ENCODE measurements around the gene THG1L. TPM values are rescaled to one million over a fixed set of nuclear protein-coding genes. Genes with fewer than 3 reads are reported as not detected.

Gene THG1L
- total and polyA plus RNA-seq, 2 of the 4 experiments (the other 2 are of a cell fraction): 15.2 to 20.4 TPM

GRCh38 chr5:157756122-157756521 is 24.9 kb downstream of the THG1L start:
- 100% methylated on average over 1 of the region's 3 CpGs; no CpG with 5 or more reads in 1 of the 2 experiments for WGBS, 2 experiments (ENCODE audit: extremely low coverage in 2 of 2, insufficient read length in 1 of 2)
- no peak overlapping the region for H4K5ac ChIP-seq (ENCODE audit: low read depth, low read length)
- ChIA-PET POLR2A (ENCODE audit: unreplicated experiment) (no interaction called here), CTCF (no interaction called here)
- intact Hi-C loops (cut with micrococcal nuclease): no loop called here
- H4K8ac ChIP-seq (ENCODE audit: low read depth in 2 of 2, low read length in 2 of 2): no peak overlapping the region
- no peak overlapping the region for H2BK15ac ChIP-seq (ENCODE audit: low read depth, low read length)
- ATAC-seq (ENCODE audit: low read depth) (no peak), DNase-seq (no peak)
- no peak overlapping the region for H2AFZ ChIP-seq (replicated peaks; ENCODE audit: low read length, poor library complexity)
- no peaks in the 10 kb centered on the region for H3K9me3 ChIP-seq (ENCODE audit: control insufficient read depth, insufficient read depth, low read length)
- in situ Hi-C loops (cut with MboI; ENCODE audit: low sequenced_read_pairs): no loop called here
- H3K4me3 ChIP-seq (ENCODE audit: insufficient read depth, low read depth, low read length): no peak overlapping the region
- no peaks in the 10 kb centered on the region for H3K27me3 ChIP-seq (ENCODE audit: control insufficient read depth, insufficient read depth, low read length)
- TF ChIP-seq NFE2L2 (IDR thresholded peaks at IDR 0.05; ENCODE audit: low read depth, low read length) (no peak), MAZ (IDR thresholded peaks at IDR 0.05; ENCODE audit: borderline replicate concordance, low read depth, low read length) (no peak), CEBPB (IDR thresholded peaks at IDR 0.05; ENCODE audit: low read depth, low read length) (no peak), FOS (IDR thresholded peaks at IDR 0.05; ENCODE audit: low read depth, low read length) (no peak), ELK1 (IDR thresholded peaks at IDR 0.05; ENCODE audit: borderline replicate concordance, low read depth, low read length) (no peak), RCOR1 (IDR thresholded peaks at IDR 0.05; ENCODE audit: insufficient replicate concordance, low read length) (no peak), SMC3 (IDR thresholded peaks at IDR 0.05; ENCODE audit: low read depth, low read length) (no peak), MXI1 (IDR thresholded peaks at IDR 0.05; ENCODE audit: borderline replicate concordance, low read depth, low read length) (no peak), USF2 (IDR thresholded peaks at IDR 0.05; ENCODE audit: low read depth, low read length) (no peak), BHLHE40 (IDR thresholded peaks at IDR 0.05; ENCODE audit: low read depth, low read length) (no peak), RFX5 (IDR thresholded peaks at IDR 0.05; ENCODE audit: low read depth, low read length) (no peak), MAFK (IDR thresholded peaks at IDR 0.05; ENCODE audit: low read depth, low read length) (no peak), CHD1 (IDR thresholded peaks at IDR 0.05; ENCODE audit: low read depth, low read length) (no peak), POLR2A (IDR thresholded peaks at IDR 0.05; ENCODE audit: low read depth, low read length) (no peak), CTCF (conservative IDR thresholded peaks at IDR 0.05; ENCODE audit: low read depth, low read length) (no peak), RAD21 (IDR thresholded peaks at IDR 0.05; ENCODE audit: low read length) (no peak)
- H2BK20ac ChIP-seq (ENCODE audit: low read depth, low read length): no peak overlapping the region
- no peak overlapping the region for H2BK5ac ChIP-seq (ENCODE audit: low read depth, low read length, poor library complexity, severe bottlenecking)
- H3K9me1 ChIP-seq (ENCODE audit: insufficient read depth, low read length): 0 out of 2 replicates have a peak, but pooled peaks cover 1% of the 10 kb centered on the region
- H2AK5ac ChIP-seq (ENCODE audit: low read depth, low read length): no peak overlapping the region
- no peak overlapping the region for H3K18ac ChIP-seq (ENCODE audit: low read depth, low read length)
- no peak overlapping the region for H3K56ac ChIP-seq (ENCODE audit: extremely low read depth, insufficient read depth, low read length)
- no peak overlapping the region for H2BK120ac ChIP-seq (ENCODE audit: low read depth, low read length)
- H2AK9ac ChIP-seq (replicated peaks; ENCODE audit: low read depth, low read length, poor library complexity): no peak overlapping the region
- H3K4ac ChIP-seq (ENCODE audit: low read depth, low read length): no peak overlapping the region
- no peak overlapping the region for H3K27ac ChIP-seq (ENCODE audit: insufficient read depth, low read length)
- H3K79me1 ChIP-seq (ENCODE audit: low read depth in 1 of 2, low read length in 2 of 2): peaks cover 2 to 5% of the 10 kb centered on the region in 2 experiments; a peak in 3 of 4 replicates
- BruUV-seq (replicated peaks): no TSS peak
- H3K9ac ChIP-seq (ENCODE audit: low read depth, low read length): no peak overlapping the region
- dilution Hi-C loops (cut with HindIII; ENCODE audit: low sequenced_read_pairs, unreplicated experiment): no loop called here
- H3K23ac ChIP-seq (ENCODE audit: low read depth, low read length): no peak overlapping the region
- H3K14ac ChIP-seq (replicated peaks; ENCODE audit: low read depth, low read length): no peak overlapping the region
- H4K20me1 ChIP-seq (ENCODE audit: insufficient read depth, low read length): no peaks in the 10 kb centered on the region
- H3K36me3 ChIP-seq (ENCODE audit: control insufficient read depth, insufficient read depth, low read length): peaks cover 7% of the 10 kb centered on the region
- no peaks in the 10 kb centered on the region for H3K4me1 ChIP-seq (ENCODE audit: control insufficient read depth, insufficient read depth, low read length)
- no peak overlapping the region for H4K91ac ChIP-seq (ENCODE audit: insufficient read depth, low read depth, low read length)
- H3K4me2 ChIP-seq (ENCODE audit: low read depth, low read length): no peak overlapping the region

All from IMR-90 (cell line).